ENCODE data around the gene AMOTL1.

The AMOTL1 gene

DNA sequence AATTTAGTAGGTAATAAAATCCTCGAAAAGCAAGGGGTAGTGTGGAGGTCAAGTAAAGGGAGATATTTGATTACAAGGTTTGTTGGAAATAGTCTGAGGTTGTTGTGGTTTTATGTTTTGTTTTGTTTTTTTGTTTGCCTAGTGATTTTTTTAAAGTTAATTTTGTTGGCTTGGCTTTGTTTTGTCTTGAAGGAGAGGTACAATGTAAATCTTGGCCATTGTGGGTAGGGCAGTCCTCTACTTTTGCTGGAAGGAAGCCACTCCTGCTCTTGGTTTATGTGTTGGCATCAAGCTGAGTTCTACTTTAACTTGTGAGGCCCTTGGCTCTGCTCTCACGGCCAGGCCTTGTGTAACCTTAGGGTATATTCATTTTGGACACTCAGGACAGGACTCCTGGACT lies 3.2 kb downstream of the AMOTL1 start:
- in situ Hi-C loops (cut with MboI; ENCODE audit: low pct_unique_long_range_greater_than_20kb, low sequenced_read_pairs, unreplicated experiment), result no loop called here
- TF ChIP-seq, protein P1, sequence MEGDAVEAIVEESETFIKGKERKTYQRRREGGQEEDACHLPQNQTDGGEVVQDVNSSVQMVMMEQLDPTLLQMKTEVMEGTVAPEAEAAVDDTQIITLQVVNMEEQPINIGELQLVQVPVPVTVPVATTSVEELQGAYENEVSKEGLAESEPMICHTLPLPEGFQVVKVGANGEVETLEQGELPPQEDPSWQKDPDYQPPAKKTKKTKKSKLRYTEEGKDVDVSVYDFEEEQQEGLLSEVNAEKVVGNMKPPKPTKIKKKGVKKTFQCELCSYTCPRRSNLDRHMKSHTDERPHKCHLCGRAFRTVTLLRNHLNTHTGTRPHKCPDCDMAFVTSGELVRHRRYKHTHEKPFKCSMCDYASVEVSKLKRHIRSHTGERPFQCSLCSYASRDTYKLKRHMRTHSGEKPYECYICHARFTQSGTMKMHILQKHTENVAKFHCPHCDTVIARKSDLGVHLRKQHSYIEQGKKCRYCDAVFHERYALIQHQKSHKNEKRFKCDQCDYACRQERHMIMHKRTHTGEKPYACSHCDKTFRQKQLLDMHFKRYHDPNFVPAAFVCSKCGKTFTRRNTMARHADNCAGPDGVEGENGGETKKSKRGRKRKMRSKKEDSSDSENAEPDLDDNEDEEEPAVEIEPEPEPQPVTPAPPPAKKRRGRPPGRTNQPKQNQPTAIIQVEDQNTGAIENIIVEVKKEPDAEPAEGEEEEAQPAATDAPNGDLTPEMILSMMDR (IDR thresholded peaks at IDR 0.05; ENCODE audit: extremely low read depth, insufficient read depth, missing control alignments), result no peak
- no peak for DNase-seq (ENCODE audit: low spot score)

- no peak for DNase-seq (ENCODE audit: low spot score)
- in situ Hi-C loops (cut with MboI; ENCODE audit: low pct_unique_long_range_greater_than_20kb, low sequenced_read_pairs, unreplicated experiment), result no loop called here
- TF ChIP-seq, protein P1 (IDR thresholded peaks at IDR 0.05; ENCODE audit: extremely low read depth, insufficient read depth, missing control alignments), result no peak
Observed at GRCh38 chr11:94771951-94772350, 3.8 kb downstream of the AMOTL1 start.

- TF ChIP-seq, protein P1 (IDR thresholded peaks at IDR 0.05; ENCODE audit: extremely low read depth, insufficient read depth, missing control alignments), result no peak
- no peak for DNase-seq (ENCODE audit: low spot score)
- in situ Hi-C loops (cut with MboI; ENCODE audit: low pct_unique_long_range_greater_than_20kb, low sequenced_read_pairs, unreplicated experiment), result no loop called here
Observed at GRCh38 chr11:94773842-94774241, 5.7 kb downstream of the AMOTL1 start.

DNA sequence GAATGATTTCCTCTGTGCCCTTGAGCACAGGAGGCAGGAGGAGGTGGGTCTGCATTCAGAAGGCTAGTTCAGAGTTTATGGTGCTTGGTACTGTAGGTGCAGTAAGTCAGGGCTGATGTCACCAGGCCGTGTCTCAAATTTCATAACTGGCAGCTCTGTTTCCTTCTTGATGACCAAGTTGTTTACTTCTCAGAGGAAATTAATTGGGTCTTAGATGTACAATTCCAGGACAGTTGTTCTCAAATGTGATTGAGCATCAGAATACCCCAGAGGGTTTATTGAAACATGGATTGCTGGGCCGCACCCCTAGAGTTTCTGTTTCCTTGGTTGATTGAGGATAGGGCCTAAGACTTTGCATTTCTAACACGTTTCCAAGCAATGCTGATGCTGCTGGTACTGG lies 6.2 kb downstream of the AMOTL1 start:
- in situ Hi-C loops (cut with MboI; ENCODE audit: low pct_unique_long_range_greater_than_20kb, low sequenced_read_pairs, unreplicated experiment), result no loop called here
- DNase-seq (ENCODE audit: low spot score), result no peak
- TF ChIP-seq, protein P1 (IDR thresholded peaks at IDR 0.05; ENCODE audit: extremely low read depth, insufficient read depth, missing control alignments), result no peak

DNA sequence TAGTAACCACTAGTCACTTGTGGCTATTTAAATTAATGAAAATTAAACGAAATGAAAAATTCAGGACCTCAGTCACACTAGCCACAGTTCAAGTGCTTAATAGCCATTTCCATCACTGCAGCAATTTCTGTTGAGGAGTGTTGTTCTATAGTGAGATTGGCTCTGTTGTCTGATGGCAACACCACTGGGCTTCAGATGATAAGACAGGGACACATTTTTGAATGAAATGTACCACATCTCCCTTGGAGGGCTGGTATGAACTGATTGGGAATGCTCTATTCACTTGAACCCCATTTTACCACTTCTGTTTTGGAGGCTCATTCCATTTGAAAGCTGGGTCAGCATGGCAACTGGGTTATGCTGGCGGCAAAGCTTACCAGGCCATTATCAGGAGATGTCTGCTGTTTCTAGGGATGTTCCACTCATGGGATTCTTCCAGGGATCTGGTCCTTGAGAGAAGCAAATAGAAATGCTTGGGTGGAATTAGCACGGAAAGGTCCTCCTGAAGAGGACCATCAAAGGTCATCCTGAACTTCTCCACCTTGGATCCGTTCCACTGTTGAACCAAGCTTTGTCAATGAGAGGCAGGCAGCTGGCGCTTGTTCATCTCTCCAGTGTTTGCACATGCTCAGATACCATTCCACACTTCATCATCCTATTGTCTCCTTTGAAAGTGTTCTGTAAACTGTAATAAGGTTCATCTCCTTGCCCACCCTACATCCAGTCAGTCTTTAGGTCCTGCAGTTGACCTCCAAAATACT lies 7.6 kb downstream of the AMOTL1 start:
- TF ChIP-seq, protein P1 (IDR thresholded peaks at IDR 0.05; ENCODE audit: extremely low read depth, insufficient read depth, missing control alignments), result no peak
- no peak for DNase-seq (ENCODE audit: low spot score)
- in situ Hi-C loops (cut with MboI; ENCODE audit: low pct_unique_long_range_greater_than_20kb, low sequenced_read_pairs, unreplicated experiment), result no loop called here

GRCh38 chr11:94776351-94777321 lies 8.5 kb downstream of the AMOTL1 start:
- no peak for DNase-seq (ENCODE audit: low spot score)

More at GRCh38 chr11:94776351-94777321, 8.5 kb downstream of the AMOTL1 start:
- TF ChIP-seq, protein P1 (IDR thresholded peaks at IDR 0.05; ENCODE audit: extremely low read depth, insufficient read depth, missing control alignments), result no peak
- in situ Hi-C loops (cut with MboI; ENCODE audit: low pct_unique_long_range_greater_than_20kb, low sequenced_read_pairs, unreplicated experiment), result no loop called here
